ENCODE results near the gene NLN.

- TF ChIP-seq POLR2A (IDR thresholded peaks at IDR 0.05; ENCODE audit: low read depth, low read length): no peak
- TF ChIP-seq POLR2AphosphoS5 (IDR thresholded peaks at IDR 0.05; ENCODE audit: low read depth, low read length): no peak
- no peak for TF ChIP-seq TAF1 (IDR thresholded peaks at IDR 0.05; ENCODE audit: borderline replicate concordance, low read depth, low read length)
These were observed 83.1 kb downstream of the NLN start for GRCh38 chr5:65805089-65805488.

Measured in GM12892 (cell line).